Measurements from ENCODE around the gene DUT. TPM values are rescaled to one million over a fixed set of nuclear protein-coding genes. Genes with fewer than 3 reads are reported as not detected.

The DUT gene
- total RNA-seq, 1 experiment from 2014 or later = 85.2 TPM

- no peaks in the 10 kb centered on the region for H3K9me2 ChIP-seq (replicated peaks; ENCODE audit: low read length)
- CTCF ChIA-PET = no interaction called here
- no peaks in the 10 kb centered on the region for H3K36me3 ChIP-seq (ENCODE audit: low read depth, low read length)
- H3K4me1 ChIP-seq (ENCODE audit: insufficient read depth, low read length) = peaks cover 7% of the 10 kb centered on the region
- H4K20me1 ChIP-seq (ENCODE audit: low read length) = no peaks in the 10 kb centered on the region
- POLR2A ChIA-PET (ENCODE audit: unreplicated experiment) = no interaction called here
- H3K4me3 ChIP-seq (ENCODE audit: low read length) = no peak overlapping the region
- TF ChIP-seq CTCF (conservative IDR thresholded peaks at IDR 0.05; ENCODE audit: low read depth, low read length) = no peak
- no peak for TF ChIP-seq EZH2 (IDR thresholded peaks at IDR 0.05; ENCODE audit: low read length, unreplicated experiment)
- no peak for TF ChIP-seq EZH2phosphoT487 (IDR thresholded peaks at IDR 0.05; ENCODE audit: borderline replicate concordance, low read length)
- DNase-seq (no peak), ATAC-seq (no peak)
- no peak overlapping the region for H3K9ac ChIP-seq (ENCODE audit: low read length)
- H3F3A ChIP-seq (ENCODE audit: low read length, unreplicated experiment) = no peaks in the 10 kb centered on the region
- no peak overlapping the region for H2AFZ ChIP-seq (ENCODE audit: low read length)
- intact Hi-C loops (cut with micrococcal nuclease) = no loop called here
- no peaks in the 10 kb centered on the region for H3K9me3 ChIP-seq (ENCODE audit: low read length)
- no peaks in the 10 kb centered on the region for H3K79me2 ChIP-seq (ENCODE audit: low read length)
- no TSS peak for BruUV-seq (replicated peaks)
- H3K27me3 ChIP-seq (ENCODE audit: low read length) = peaks cover 18% of the 10 kb centered on the region; the same call in 1 of the 2 replicates
- no peak overlapping the region for H3K27ac ChIP-seq (ENCODE audit: low read length)
- H3K4me2 ChIP-seq (ENCODE audit: low read length) = no peak overlapping the region
Measured at GRCh38 chr15:48282216-48282615, 49.0 kb upstream of the DUT start.

GRCh38 chr15:48283396-48284145 is 47.7 kb upstream of the DUT start:
- ChIA-PET CTCF (no interaction called here), POLR2A (ENCODE audit: unreplicated experiment) (no interaction called here)
- Histone ChIP-seq H3K79me2 (ENCODE audit: low read length) (no peaks in the 10 kb centered on the region), H3K4me1 (ENCODE audit: insufficient read depth, low read length) (peaks cover 7% of the 10 kb centered on the region), H3K9ac (ENCODE audit: low read length) (no peak overlapping the region), H4K20me1 (ENCODE audit: low read length) (no peaks in the 10 kb centered on the region), H3K9me3 (ENCODE audit: low read length) (no peaks in the 10 kb centered on the region), H3K4me2 (ENCODE audit: low read length) (no peak overlapping the region), H2AFZ (ENCODE audit: low read length) (no peak overlapping the region), H3K9me2 (replicated peaks; ENCODE audit: low read length) (no peaks in the 10 kb centered on the region), H3K27me3 (ENCODE audit: low read length) (peaks cover 6% of the 10 kb centered on the region; the same call in 1 of the 2 replicates), H3F3A (ENCODE audit: low read length, unreplicated experiment) (no peaks in the 10 kb centered on the region), H3K36me3 (ENCODE audit: low read depth, low read length) (no peaks in the 10 kb centered on the region), H3K4me3 (ENCODE audit: low read length) (no peak overlapping the region), H3K27ac (ENCODE audit: low read length) (no peak overlapping the region)
- TF ChIP-seq EZH2phosphoT487 (IDR thresholded peaks at IDR 0.05; ENCODE audit: borderline replicate concordance, low read length) = no peak
- TF ChIP-seq EZH2 (IDR thresholded peaks at IDR 0.05; ENCODE audit: low read length, unreplicated experiment) = no peak
- no peak for TF ChIP-seq CTCF (conservative IDR thresholded peaks at IDR 0.05; ENCODE audit: low read depth, low read length)
- ATAC-seq (no peak), DNase-seq (no peak)
- BruUV-seq (replicated peaks) = no TSS peak
- intact Hi-C loops (cut with micrococcal nuclease) = no loop called here
